NT2/D1 (cell line): ENCODE measurements around the gene CCL22.

Experiments
- SUZ12 ChIP-seq: IDR thresholded peaks from 2 replicates; pipeline ENCODE4 v1.6.1; 2011; ENCODE audit not compliant: insufficient read length, insufficient read depth; ENCODE audit errors: extremely low read depth
- YY1 ChIP-seq: IDR thresholded peaks from 2 replicates; pipeline ENCODE4 v1.6.1; 2011; ENCODE audit not compliant: insufficient read length, insufficient read depth
- ZNF274 ChIP-seq: IDR thresholded peaks from 2 replicates; pipeline ENCODE4 v1.6.1; 2011; ENCODE audit warnings: mild to moderate bottlenecking, low read depth, low read length

DNA sequence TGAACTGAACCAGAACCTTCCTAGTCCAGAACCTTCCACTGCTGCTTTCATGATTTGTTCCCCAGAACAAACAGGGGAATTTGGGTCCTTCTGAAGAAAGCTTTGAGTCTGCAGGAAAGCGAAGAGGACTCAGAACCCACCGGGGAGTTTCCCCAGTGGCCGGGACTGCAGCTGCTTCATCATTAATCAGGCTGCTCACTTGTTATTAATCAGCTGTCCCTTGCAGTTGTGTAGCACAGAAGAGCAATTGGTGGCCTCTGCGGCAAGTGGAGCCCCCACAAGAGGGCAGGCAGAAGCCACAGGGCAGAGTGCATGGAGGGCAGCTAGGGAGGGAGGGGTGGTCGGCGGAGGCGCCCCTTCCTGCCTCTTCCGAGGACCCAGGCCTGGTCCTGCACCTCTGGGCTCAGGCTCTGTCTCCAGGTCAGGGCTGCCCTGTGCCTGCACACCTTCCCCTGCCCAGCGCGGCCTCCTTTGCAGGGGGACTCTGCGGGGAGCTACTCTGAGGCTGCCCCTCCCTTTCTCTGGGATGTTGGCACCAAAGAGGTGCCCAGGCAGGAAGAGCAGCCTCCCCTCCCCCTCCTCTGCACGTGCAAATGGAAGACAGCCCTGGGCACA lies 52.9 kb downstream of the CCL22 start:
- TF ChIP-seq YY1 (no peak), ZNF274 (no peak), SUZ12 (no peak)
